HepG2 (cell line): ENCODE results near the gene GP1BA. TPM values are rescaled to one million over a fixed set of nuclear protein-coding genes. Genes with fewer than 3 reads are reported as not detected.

Experiments used
- ATF7-NPFF ChIP-seq: sonication (generic); formaldehyde crosslinking; IDR thresholded peaks from 2 replicates; pipeline ENCODE4 v1.8.1; 2023; ENCODE audit warnings: mild to moderate bottlenecking, low read depth, missing genetic modification reagents, moderate library complexity
- BCL6 ChIP-seq: IDR thresholded peaks from 2 replicates; pipeline ENCODE4 v1.6.1; 2016; ENCODE audit warnings: missing genetic modification reagents, missing compliant biosample characterization
- GABPB1 ChIP-seq: IDR thresholded peaks from 2 replicates; pipeline ENCODE4 v1.6.1; 2016; ENCODE audit warnings: mild to moderate bottlenecking, missing genetic modification reagents, moderate library complexity, missing compliant biosample characterization
- HMGXB3 ChIP-seq: sonication (generic); formaldehyde crosslinking; IDR thresholded peaks from 2 replicates; pipeline ENCODE4 v1.4.0; 2020; ENCODE audit warnings: missing genetic modification reagents, borderline replicate concordance
- ZBED4 ChIP-seq: sonication (generic); formaldehyde crosslinking; IDR thresholded peaks from 2 replicates; pipeline ENCODE4 v1.4.0; 2020; ENCODE audit warnings: missing genetic modification reagents, borderline replicate concordance
- ZBTB20 ChIP-seq: sonication (generic); formaldehyde crosslinking; IDR thresholded peaks from 2 replicates; pipeline ENCODE4 v1.8.1; 2023; ENCODE audit warnings: missing genetic modification reagents, low read depth, mild to moderate bottlenecking, borderline replicate concordance
- ZMYM2 ChIP-seq: sonication (generic); formaldehyde crosslinking; IDR thresholded peaks from 2 replicates; pipeline ENCODE4 v1.8.0; 2022; ENCODE audit warnings: mild to moderate bottlenecking, missing genetic modification reagents
- ZNF121 ChIP-seq: sonication (generic); formaldehyde crosslinking; IDR thresholded peaks from 2 replicates; pipeline ENCODE4 v1.5.0; 2020; ENCODE audit warnings: mild to moderate bottlenecking, missing genetic modification reagents
- ZNF367 ChIP-seq: sonication (generic); formaldehyde crosslinking; IDR thresholded peaks from 2 replicates; pipeline ENCODE4 v1.4.0; 2020; ENCODE audit warnings: missing genetic modification reagents, borderline replicate concordance
- ZNF549 ChIP-seq: sonication (generic); formaldehyde crosslinking; IDR thresholded peaks from 2 replicates; pipeline ENCODE4 v1.5.0; 2020; ENCODE audit warnings: missing genetic modification reagents
- ZNF570 ChIP-seq: sonication (generic); formaldehyde crosslinking; IDR thresholded peaks from 2 replicates; pipeline ENCODE4 v1.4.0; 2020; ENCODE audit warnings: mild to moderate bottlenecking, missing genetic modification reagents, borderline replicate concordance
- ZNF644 ChIP-seq: IDR thresholded peaks from 2 replicates; pipeline ENCODE4 v1.6.1; 2016; ENCODE audit warnings: low read depth
- ZNF646 ChIP-seq: sonication (generic); formaldehyde crosslinking; IDR thresholded peaks from 2 replicates; pipeline ENCODE4 v1.9.0; 2021; ENCODE audit warnings: mild to moderate bottlenecking, missing genetic modification reagents
- ZSCAN25 ChIP-seq: sonication (generic); formaldehyde crosslinking; IDR thresholded peaks from 2 replicates; pipeline ENCODE4 v1.8.0; 2022; ENCODE audit warnings: mild to moderate bottlenecking, missing genetic modification reagents
- polyA plus RNA-seq, 8 experiments: library from polyadenylated mRNA; depleted of rRNA in 3 of 8; stranded (reverse) in 7 of 8; unstranded in 1 of 8; fragments of >200 nt; fragmentation: Illumina TruSeq in 4 of 8; extraction: Trizol in 4 of 8; gene quantifications; 2 replicates each; pipeline versions ENCODE4 v1.2.1 to v1.2.3, GENCODE V29; 2011 to 2016; ENCODE audit warnings: low read depth in 4 of 8, missing spikeins in 1 of 8, mixed read lengths in 1 of 8; ENCODE audit not compliant: insufficient read depth in 1 of 8
- total RNA-seq, 5 experiments: library from RNA; depleted of rRNA; stranded (reverse); fragments of >200 nt; fragmentation: Illumina TruSeq; extraction: Trizol; gene quantifications; 2 replicates each; pipeline ENCODE4 v1.2.3, GENCODE V29; 2016; ENCODE audit warnings: low read depth in 1 of 5

Gene GP1BA
- total and polyA plus RNA-seq, 2 of the 13 experiments (the other 11 are each of a cell fraction or from before 2014, with no cell fraction given) = not detected

DNA sequence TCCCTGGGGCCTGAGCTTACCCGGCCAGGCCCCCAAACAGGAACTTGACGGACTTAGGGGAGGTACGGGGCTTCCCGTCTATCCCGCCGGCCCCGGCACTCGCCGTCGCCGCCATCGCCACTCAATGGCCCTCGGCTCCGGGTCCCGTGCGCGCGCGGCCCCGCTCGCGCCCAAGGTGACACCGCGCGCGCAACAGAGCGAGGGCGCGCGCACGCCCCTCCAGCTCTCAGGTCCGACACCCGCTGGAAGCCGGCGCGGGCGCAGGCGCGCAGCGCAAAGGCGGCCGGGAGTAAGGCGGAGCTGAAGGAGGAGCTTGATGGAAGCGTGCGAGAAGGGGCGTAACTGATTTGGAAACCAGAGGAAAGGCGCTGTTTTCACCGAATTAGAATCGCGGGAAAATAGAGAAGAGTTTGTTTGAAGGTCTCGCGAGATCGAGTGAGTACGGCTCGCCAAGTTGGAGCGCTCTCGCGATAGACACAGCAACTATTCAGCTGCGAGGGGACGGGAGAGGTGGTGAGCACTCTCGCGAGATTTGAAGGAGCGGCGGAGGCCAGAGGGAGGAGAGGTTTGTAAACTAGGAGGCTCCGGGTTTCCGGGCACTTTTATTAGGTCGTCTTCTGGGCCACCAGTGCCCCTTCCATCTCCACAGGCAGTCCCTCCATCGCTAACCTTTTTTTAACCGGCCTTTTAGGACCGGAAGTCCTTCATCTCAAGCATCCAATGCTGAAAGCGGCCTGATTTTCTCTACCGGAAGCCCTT is 7.9 kb downstream of the GP1BA start, which contains the start of the genes RNF167 and SLC25A11 (continued):
- TF ChIP-seq HMGXB3 (CRISPR knock-in tag) = peak; percentile 31; the same call in 1 of the 2 replicates
- TF ChIP-seq ZNF121 (CRISPR knock-in tag) = 0 out of 2 replicates have a peak, but pooled peaks have one; percentile 9
- peak; percentile 88 for TF ChIP-seq GABPB1 (CRISPR knock-in tag)
- no peak for TF ChIP-seq BCL6
- no peak for TF ChIP-seq ZMYM2 (CRISPR knock-in tag)
- TF ChIP-seq ZNF644 (CRISPR knock-in tag) = no peak
- TF ChIP-seq ZNF367 = no peak; the same call in 1 of the 2 replicates
- no peak for TF ChIP-seq ZNF570 (CRISPR knock-in tag)
- no peak for TF ChIP-seq ZBTB20 (CRISPR knock-in tag)
- no peak for TF ChIP-seq ZNF646 (CRISPR knock-in tag)
- no peak for TF ChIP-seq ATF7-NPFF (CRISPR knock-in tag)
- TF ChIP-seq ZSCAN25 (CRISPR knock-in tag) = no peak
- TF ChIP-seq ZBED4 (CRISPR knock-in tag) = peak; percentile 69
- no peak for TF ChIP-seq ZNF549 (CRISPR knock-in tag)
